ENCODE measurements around the gene SLC6A3.

Gene SLC6A3

DNA sequence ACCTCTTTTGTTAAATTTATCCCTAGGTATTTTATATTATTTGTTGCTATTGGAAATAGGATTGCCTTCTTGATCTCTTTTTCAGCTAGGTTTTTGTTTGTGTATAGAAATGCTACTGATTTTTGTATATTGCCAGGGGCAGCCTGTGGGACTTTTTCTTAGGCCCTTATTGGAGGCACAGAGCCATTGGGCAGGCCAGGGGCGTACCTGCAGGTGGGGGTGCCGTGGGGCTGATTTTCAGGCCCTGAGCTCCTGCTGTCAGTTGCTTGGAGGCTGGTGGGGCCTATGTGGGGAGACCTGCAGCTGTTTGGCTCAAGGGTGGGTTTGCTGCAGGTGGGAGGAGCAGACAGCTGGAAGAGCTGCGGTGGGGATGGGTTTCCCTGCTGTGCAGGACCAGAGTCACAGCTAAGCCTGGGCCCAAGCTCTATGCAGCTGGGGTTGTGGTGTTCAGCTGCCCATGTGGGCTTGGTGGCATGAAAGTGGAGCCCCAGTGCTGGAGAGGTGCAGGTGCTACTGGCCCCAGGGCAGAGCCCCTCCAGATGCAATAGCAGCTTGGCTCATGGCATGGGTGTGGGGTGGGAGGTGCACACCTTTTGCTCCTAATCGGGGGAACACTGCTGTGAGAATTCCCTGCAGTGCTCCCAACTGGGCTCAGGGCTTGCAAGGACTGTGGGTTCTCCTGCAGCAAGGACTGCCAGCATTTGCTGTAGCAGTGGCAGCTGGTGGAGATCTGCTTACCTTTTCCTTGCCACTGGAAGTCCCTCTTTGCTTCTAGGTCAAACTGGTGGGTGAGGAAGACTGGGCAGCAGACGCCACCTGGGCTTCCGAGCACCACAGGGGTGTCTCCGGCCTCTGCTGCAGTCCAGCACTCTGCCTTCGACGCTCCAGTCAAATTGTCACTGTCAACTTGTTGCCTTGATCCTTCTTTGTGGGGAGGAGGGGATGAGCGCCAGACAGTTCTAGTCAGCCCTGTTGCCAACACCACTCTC, 92.7 kb downstream of the SLC6A3 start:
- no peak for DNase-seq (ENCODE audit: low read depth in 2 of 2)

DNA sequence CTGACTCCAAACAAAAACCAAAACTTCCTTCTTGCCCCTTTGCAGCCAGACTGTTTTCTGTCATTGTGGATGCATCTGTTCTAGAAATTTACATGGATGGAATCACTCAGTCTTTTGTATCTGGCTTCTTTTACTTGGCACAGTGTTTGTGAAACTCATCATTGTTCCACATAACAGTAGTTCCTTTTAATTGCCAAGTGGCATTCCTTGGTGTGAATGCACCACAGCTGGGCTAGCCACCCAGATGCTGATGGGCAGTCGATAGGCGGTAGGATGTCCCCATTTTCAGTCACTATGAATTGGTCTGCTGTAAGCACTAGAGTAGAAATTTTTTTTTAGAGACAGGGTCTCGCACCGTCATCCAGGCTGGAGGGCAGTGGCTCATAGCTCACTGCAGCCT, 94.1 kb downstream of the SLC6A3 start:
- DNase-seq (ENCODE audit: low read depth in 2 of 2) = no peak

DNA sequence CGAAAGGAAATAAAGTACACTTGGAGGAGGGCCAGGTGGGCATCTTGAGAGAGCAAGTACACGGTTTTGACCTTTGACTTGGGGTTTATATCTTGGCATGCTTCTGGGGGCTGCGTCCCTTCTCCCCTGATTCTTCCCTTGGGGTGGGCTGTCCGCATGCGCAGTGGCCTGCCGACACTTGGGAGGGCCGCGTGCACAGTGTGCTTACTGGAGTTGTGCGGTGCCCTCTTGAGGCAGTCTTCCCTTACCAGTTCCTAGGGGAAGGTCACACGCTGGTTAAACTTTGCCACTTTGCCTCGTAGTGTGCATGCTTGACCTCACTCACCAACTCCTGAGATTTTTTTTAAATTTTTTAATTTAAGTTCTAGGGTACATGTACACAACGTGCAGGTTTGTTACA, 96.0 kb downstream of the SLC6A3 start:
- DNase-seq (ENCODE audit: low read depth in 2 of 2) = no peak

DNA sequence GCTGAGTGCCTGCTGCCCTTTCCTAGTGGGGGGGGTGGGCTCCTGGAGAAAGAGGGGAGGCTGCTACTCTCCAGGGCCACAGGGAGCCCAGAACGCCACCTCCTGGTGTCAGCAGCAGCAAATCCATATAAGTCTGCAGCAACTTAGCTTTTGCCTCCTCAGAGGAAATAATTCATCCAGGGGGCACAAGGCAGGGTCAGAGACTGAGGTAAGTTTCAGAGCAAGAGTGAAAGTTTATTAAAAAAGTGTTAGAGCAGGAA, 96.3 kb downstream of the SLC6A3 start:
- DNase-seq (ENCODE audit: low read depth in 2 of 2) = no peak

DNA sequence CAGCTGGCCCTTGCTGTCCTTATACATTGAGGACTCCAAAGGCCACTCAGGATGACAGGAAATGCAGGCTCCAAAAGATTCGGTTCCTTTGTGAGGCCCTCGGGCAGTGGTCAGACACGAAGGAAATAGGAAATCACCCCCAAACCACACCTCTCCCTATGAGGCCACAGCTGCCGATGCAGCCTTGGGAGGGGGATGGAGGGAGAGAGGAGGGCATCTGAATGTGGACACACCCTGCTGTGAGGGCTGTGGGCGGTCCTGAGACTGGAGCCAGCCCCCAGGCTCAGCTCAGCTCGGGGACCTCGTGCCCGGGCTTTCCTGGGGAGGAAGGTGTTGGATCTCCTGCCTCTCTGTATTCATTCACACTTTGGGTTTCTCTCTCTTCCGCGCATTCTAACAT, 97.7 kb downstream of the SLC6A3 start:
- no peak for DNase-seq (ENCODE audit: low read depth in 2 of 2)

GRCh38 chr5:1346627-1347440, 98.4 kb downstream of the SLC6A3 start:
- no peak for DNase-seq (ENCODE audit: low read depth in 2 of 2)

GRCh38 chr5:1345876-1346626, 99.2 kb downstream of the SLC6A3 start:
- no peak for DNase-seq (ENCODE audit: low read depth in 2 of 2)

DNA sequence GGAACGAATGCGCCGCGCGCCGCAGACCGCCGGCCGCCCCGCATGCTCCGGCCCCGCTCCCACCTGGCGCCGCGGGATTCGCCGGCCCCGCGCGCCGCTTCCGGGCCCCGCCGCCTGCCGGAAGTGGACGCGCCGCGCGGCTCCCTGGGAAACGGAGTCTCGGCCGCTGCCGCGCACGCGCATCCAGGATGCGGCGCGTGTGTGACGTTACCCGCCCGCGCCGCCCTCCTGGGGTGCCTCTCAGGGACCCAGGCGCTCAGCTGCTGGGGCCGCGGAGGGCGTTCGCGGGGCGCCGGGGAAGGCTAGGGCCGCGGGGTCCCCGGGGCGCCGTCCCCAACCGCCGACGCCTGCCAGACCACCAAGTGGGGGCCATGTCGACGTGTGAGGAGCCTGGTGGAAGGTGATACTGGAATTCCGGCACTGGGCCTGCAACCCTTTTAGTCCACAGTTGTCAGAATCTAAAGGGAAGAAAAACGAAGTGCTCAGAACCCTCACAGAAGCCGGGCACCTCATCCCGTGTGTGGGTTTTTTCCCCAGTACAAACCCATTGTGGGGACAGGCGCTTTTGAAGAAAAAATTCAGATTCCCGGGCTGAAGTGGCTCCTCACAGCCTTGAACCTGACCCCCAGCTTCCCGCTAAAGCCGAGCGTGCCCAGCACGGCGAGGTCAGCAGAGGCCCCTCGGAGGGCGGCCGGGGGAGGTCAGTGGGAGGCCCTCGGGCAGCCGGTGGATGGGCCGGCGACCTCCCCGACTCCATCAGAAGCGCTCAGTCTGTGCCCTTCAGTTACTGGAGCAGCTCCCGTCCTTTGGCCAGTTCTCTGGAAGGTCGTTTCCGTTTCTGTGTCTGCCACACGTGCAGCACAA, 100.0 kb downstream of the SLC6A3 start, which contains the start of gene CLPTM1L:
Gene CLPTM1L (minus strand): TSS at position 125 of the 864 bp plus-strand sequence. CDS start 258 bp downstream, outside the sequence.
- DNase-seq (ENCODE audit: low read depth in 2 of 2) = peak; percentile 72 to 85

DNA sequence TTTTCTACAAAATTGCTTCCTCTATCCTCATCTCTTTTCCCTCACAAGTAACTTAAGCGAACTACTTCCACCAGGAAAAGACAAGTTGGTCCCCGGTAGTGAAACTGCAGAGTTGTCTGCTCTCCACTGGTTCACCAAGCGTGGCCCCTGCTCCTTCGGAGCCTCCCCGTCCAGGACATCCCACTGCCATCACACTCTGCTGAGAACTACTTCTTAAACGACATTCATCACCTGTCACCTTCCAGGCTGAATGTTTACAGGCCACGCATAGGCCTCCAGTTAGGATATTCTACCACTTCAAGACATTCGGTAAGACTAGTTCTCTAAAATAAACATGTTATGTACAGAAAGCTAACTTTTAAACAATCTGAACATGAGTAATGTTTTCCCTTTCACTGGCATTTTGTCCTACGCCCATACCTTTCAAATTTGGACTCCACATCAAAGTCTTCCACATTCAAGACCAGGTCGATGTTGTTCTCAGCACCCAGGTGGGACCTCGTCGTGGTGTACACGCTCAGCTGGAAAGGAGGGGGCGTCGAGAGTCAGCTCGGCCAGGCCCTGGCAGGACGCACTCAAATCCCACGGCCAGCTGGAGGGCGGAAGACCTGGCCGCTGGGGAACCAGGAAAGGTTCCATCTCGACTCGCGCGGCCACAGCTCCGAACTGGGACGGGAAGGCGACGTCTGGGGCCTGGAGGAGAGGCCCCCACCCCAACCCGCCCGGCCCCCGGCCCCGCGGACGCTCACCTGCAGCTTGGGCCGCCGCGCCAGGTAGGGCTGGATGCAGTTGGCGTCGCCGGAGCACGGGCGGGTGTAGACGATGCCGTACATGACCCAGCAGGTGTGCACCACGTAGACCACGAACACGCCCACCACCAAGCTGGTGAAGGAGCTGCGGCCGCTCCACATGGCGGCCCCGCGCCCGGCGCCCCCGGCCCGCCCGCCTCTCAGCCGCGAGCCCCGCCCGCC, 101.0 kb downstream of the SLC6A3 start:
- no peak for DNase-seq (ENCODE audit: low read depth in 2 of 2)

DNA sequence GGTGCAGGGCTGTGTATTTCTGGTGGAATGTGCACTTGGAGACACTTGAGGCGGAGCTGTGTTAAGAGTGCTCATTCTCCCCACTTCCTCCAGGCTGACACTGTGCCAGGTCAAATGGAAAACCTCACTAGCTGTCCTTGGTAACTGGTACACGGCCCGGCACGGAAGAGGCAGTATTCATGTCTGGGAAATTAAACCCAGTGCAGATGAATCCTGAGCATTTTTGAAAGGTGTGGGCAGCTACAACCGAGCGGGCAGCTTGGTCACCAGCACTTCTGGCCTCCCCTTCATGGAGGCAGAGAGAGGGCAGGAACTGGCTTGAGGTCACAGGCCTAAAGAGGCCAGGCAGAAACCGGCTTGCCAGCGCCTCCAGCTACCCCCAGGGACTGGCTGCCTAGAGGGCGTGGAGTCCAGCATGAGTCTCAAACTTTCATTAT, 101.9 kb downstream of the SLC6A3 start:
- DNase-seq (ENCODE audit: low read depth in 2 of 2) = no peak
